Adrenal gland (tissue), 5 donors: ENCODE data around the gene LRRC71.

Experiments
- CTCF ChIP-seq, 6 experiments: fragments of 450-650 bp in 4 of 6; fragments of 200-600 bp in 2 of 6; sonication (generic) in 1 of 6; IDR thresholded peaks; 1 replicate in 5 of 6; 2 replicates in 1 of 6; pipeline versions ENCODE4 v1.5.1 to v1.8.0; 2016 to 2021; ENCODE audit warnings: antibody characterized with exemption in 6 of 6, mild to moderate bottlenecking in 2 of 6, moderate library complexity in 1 of 6
- POLR2A ChIP-seq, 2 donors: fragments of 450-650 bp; IDR thresholded peaks; one replicate each; pipeline ENCODE4 v1.6.1; 2017; ENCODE audit warnings: antibody characterized with exemption in 2 of 2, mild to moderate bottlenecking in 2 of 2, moderate library complexity in 1 of 2
- donor health status: DM: no; HTN: no; CAD: no.

- TF ChIP-seq CTCF (IDR thresholded peaks at IDR 0.05) (no peak), POLR2A (IDR thresholded peaks at IDR 0.05) (no peak)
Observed at GRCh38 chr1:156936191-156936590, 15.8 kb downstream of the LRRC71 start.
